NCI-H748 treated with DMSO at 0.1 percent for 48 hours (cell line): ENCODE data around the gene CYTH4.

Experiments
- DNase-seq: peaks from one replicate; lab custom pipeline; 2025; lab: John Stamatoyannopoulos, UW

Gene CYTH4

GRCh38 chr22:37291559-37292298 is 9.4 kb downstream of the CYTH4 start:
- no peak for DNase-seq

GRCh38 chr22:37292641-37293040 is 10.3 kb downstream of the CYTH4 start:
- no peak for DNase-seq

- DNase-seq, result no peak
Measured at GRCh38 chr22:37293172-37293571, 10.9 kb downstream of the CYTH4 start.

GRCh38 chr22:37294747-37295146 is 12.4 kb downstream of the CYTH4 start:
- DNase-seq, result no peak

- no peak for DNase-seq
Measured at GRCh38 chr22:37295213-37295886, 13.0 kb downstream of the CYTH4 start.

- DNase-seq, result no peak
Measured at GRCh38 chr22:37295946-37296345, 13.6 kb downstream of the CYTH4 start.

- no peak for DNase-seq
Measured at GRCh38 chr22:37298748-37299495, 16.6 kb downstream of the CYTH4 start.

- DNase-seq, result no peak
Measured at GRCh38 chr22:37299969-37300509, 17.7 kb downstream of the CYTH4 start.

GRCh38 chr22:37300551-37301017 is 18.3 kb downstream of the CYTH4 start:
- no peak for DNase-seq

- no peak for DNase-seq
Measured at GRCh38 chr22:37301144-37301830, 19.0 kb downstream of the CYTH4 start.

- no peak for DNase-seq
Measured at GRCh38 chr22:37302674-37303555, 20.6 kb downstream of the CYTH4 start.

GRCh38 chr22:37303821-37304274 is 21.5 kb downstream of the CYTH4 start:
- DNase-seq, result no peak

- DNase-seq, result no peak
Measured at GRCh38 chr22:37304595-37305343, 22.5 kb downstream of the CYTH4 start.

GRCh38 chr22:37305887-37306286 is 23.6 kb downstream of the CYTH4 start:
- no peak for DNase-seq

GRCh38 chr22:37306494-37306829 is 24.2 kb downstream of the CYTH4 start:
- no peak for DNase-seq

- no peak for DNase-seq
Measured at GRCh38 chr22:37308385-37309200, 26.3 kb downstream of the CYTH4 start.

- no peak for DNase-seq
Measured at GRCh38 chr22:37309211-37310074, 27.1 kb downstream of the CYTH4 start.

- DNase-seq, result no peak
Measured at GRCh38 chr22:37310075-37310606, 27.8 kb downstream of the CYTH4 start.
